ENCODE data around the gene MYO1E.
"Not testable (repeated sequence)": the region's sequence is repeated elsewhere in the genome, so short reads cannot be mapped to it uniquely, and the experiment has no call there.

Gene MYO1E

DNA sequence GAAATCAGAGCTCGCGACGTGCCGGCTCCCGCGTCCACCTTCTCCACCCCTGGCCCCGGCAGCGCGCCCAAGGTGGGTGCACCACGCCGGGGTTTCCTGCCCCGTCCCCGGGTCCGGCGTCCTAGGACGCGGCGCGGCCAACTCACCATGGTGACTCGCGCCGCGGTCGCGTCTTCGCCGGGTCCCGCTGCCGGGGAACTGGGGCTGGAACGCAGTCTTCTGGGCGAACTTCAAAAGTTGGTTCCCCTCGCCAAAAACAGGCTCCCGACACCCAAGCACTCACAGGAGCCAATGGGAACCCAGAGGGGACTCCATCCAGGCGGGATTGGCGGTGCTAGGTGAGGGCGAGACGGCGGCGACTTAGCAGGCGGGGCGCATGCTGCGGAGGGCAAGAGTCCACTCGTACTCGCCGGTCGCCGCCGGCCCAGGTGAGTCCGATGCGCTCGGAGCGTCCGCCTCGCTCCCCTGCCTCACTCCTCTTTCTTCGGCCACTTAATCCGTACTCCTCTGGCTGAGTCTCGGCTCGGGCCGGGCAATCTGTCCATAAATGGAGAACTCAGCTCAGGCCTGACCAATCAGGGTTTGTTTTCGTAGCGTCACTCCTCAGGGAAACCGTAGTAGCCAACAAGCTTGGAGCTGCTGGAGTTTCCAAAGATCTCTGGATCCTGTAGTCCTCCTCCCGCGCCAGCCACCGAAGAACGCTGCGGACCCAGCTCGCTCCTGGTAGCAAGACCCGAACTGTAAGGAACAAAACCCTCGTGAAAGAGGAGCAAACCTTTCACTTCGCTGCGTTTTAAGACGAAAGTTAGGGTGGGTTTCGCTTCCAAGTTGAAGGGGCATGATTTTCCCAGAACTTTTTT, at the start of gene MYO1E:
Gene MYO1E, minus strand, starts transcription at position 520 of the 860 bp plus-strand sequence. Its CDS starts 371 bp downstream, at position 149.
- DNase-seq (ENCODE audit: low read depth): peak; percentile 98

DNA sequence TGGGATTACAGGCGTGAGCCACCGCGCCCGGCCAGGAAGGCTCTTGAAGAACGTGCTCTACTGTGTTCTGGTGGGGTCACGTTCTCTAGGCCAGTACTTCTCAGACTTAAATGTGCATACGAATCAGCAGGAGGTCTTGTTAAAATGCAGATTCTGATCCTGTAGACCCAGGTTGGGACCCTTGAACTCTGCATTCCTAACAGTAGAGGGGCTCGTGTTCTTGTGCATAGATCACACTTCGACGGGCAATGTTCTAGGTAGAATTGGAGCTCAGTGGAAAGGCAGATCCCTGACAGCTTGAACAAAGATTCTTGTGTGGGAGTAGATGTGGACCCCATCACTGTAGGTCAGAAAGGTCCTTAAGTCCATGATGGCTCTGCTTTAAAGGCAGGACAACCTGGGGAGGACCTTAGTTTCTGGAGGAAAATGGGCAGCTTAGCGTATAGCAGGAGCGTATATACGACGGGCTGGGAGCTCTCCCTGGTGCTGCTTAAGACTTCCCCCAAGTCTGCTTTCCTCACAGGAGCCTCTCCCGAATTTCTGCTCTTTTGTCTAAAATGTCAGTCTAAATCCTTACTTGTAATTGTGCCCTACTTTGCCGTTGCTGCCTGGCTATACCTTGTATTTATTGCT, 48.4 kb upstream of the MYO1E start:
- DNase-seq (ENCODE audit: low read depth): peak; percentile 63

DNA sequence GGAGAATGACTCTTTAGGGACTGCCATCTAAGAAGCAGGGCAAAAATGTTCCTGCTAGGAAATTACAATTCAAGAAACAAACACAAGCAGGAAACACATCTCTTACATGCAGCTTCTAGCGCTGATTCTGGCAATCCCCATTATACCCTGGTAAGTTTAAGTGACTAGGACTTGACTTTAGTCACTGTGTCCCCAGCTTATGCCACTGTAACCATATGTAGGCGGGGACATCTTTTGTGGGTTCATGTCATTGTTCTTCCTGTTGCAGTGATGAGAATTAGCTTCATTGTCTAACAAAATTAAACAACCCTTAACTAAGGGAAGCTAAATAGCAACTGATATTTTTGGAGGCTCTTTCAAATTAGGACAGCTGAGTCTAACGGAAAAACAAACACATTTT, 47.4 kb upstream of the MYO1E start:
- no peak for DNase-seq (ENCODE audit: low read depth)

DNA sequence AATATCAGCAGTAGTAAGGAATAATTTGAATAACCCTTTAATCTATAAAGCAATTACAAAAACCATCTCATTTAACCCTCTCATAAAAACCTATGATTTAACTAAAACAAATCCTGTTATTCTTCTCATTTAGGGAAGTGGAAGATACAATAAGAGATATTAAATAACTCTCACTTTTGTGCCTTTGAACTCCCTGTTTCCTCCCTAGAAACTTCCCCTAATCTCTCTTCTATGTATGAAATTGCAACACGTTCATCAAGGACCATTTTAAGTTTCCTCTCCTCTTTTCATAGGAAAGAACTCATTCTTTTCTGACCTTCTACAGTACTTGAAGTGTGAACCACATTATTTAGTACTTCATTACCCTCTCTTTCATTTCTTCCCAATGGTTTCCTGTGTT, 46.5 kb upstream of the MYO1E start:
- no peak for DNase-seq (ENCODE audit: low read depth)

DNA sequence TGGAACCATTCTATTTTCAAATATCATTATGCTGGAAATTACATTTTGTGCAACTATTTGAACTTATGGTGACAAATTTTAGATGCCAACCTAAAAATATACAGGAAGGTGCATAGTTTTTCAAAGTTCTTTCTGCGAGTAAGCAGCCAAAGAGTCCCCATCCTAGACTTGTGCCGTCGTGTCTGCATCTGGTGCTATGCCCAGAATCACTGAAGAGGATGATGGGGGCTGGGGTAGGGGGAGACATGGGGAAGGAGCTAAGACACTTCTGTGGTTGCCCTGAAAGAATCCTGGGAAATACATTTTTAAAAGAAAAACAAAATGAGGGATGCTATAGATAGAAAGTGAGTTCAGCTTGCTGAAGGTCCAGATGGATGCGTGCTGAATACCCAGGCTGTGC, 44.1 kb upstream of the MYO1E start:
- DNase-seq (ENCODE audit: low read depth): no peak

DNA sequence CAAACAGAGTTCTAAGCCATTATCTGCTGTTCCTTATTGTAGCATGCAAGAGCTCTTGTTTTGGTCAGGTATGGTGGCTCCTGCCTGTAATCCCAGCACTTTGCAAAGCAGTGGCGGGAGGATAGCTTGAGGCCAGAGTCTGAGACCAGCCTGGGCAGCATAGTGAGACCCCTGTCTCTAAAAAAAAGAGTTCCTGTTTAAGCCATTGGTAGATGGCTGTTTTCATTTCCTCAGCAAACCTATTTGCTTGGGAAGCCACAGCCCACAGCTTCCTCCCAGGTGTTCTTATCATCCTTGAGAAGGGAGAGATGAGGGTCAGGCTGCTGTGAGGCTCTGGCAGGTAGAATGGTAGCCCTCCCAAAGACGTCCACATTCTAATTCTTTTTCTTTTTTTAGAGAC, 40.9 kb upstream of the MYO1E start:
- no peak for DNase-seq (ENCODE audit: low read depth)

DNA sequence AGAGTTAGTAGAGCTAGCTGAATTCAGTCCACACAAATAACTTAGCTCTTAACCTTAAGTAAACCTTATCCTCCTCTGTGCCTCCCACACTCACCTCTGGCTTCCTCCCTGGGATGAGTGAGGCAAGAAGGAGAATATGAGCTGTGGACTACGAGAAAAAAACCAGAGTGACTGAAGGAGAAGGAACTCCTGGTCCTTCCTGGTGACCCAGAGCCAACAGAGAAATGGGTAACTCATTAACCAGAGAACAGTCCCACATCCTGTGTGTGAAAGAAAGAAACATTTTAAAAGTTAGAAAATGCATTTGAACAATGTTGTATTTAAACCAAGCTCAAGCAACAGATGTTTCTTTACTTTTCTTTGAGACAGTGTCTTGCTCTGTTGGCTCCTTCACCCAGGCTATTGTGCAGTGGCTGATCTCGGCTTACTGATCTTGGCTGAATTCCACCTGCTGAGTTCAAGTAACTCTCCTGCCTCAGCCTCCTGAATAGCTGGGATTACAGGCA, 37.8 kb upstream of the MYO1E start:
- DNase-seq (ENCODE audit: low read depth): peak; percentile 42

DNA sequence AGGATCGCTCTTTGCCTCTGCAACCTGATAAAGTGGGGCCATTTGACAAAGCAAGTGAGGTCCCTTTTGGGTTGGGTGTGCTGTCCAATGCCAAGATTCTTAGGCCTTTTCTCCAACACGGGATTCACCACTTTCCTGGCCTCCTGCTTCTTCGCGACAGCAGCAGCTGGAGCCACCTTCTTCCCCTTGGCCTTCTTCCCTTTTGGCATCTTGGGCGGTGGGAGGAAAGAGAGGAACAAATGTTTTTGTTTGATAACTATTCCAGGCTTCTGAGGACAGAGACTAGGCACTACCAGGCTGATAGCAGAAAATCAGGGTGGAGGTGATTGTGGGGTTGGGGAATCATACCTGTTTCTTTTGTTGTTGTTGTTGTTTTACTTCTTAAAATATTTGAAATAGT, 35.3 kb upstream of the MYO1E start:
- DNase-seq (ENCODE audit: low read depth): no peak

DNA sequence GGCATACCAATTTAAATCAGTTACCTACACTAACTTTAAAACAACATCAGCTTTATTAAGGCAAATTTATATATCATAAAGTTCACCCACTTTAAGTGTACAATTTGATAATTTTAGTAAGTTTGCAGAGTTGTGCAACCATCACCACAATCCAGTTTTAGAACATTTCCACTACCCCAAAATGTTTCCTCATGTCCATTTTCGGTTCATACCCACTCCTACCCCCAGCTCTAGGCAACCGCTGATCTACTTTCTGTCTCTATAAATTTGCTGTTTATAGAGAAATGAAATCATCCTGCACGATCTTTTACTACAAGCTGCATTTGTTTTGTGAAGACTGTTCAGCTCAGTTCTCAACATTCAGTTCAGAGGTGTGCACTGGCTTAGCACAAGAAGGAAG, 33.8 kb upstream of the MYO1E start:
- no peak for DNase-seq (ENCODE audit: low read depth)

DNA sequence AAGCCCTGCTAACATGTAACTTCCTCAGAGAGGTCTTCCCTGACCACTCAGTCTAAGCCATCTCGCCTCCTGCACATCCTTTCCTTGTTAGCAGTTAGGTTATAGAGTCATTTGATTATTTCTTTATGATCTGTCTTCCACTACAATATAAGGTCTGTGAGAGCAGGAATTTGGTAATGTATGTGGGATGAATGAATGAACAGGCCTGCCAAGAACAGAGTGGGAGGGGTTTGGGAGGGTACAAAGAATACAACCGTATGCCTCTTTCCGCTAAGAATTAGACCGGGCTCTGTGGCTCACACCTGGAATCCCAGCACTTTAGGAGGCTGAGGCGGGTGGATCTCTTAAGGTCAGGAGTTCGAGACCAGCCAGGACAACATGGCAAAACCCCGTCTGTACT, 32.4 kb upstream of the MYO1E start:
- no peak for DNase-seq (ENCODE audit: low read depth)

DNA sequence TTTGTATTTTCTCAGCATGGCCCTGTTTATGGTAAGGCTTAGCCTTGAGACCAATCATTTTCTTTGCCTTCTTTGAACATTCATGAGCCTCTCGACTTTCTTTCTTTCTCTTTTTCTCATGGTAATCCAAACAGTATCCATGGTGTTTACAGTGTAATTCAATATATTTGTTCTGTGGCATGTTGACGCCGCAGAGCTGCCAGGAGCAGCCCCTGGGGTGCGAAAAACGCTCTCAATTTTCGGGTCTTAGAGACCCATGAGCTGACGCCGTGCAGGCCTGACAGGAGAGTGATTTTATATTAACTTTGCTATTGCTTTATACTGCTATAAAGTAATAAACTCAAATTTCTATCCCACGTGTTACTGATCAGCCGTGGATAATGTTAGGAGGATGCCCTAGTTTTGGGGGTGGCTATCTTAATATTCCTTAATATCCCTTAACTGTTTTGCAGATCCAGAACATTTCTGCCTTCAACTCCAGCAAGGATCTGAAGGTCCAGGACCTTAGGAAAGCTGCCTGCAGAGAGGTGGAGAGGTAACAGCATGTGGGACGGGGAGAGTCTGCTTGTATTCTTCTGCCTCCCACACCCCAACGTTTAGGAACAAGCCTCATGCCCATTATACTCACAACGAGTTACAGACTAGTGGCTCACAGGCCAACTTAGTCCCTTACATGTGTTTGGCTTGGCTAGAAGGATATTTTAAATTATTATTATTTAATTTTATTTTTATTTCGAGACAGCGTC, 29.3 kb upstream of the MYO1E start:
- DNase-seq (ENCODE audit: low read depth): no peak

DNA sequence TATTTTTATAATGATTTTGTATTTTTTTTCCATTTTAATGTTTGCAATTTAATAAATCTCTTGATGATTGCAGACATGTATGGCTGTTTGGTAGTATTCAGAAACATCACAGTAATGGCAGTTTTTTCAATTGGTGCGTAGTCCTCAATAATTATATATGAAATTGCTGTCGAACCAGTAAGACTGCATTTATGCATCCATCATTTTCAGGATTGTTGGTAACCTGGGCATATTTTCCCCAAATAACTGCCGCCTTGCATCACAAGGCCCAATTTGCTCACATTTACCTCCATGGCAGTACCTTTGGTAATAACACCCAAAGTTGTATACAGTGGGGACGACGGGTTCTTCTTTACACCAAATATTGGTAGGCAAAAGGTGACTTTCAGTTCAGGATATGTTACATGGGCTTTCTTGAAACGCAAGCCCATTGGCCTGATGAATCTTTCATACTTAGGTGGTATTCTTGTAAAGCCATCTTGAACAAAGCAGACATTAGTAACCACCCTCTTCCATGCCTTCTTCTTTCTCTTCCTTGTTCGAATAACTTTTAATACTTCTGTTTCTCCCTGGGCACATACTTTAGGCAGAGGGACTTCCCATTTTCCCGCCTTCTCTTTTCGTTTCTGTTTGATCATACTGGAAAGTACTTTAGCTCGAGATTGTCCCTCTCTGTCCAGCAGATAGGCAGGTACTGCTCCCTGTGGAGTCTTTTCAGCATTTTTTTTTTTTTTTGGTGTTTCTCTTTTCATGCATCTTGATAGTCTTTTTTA, 28.6 kb upstream of the MYO1E start:
- not testable (repeated sequence) for DNase-seq (ENCODE audit: low read depth)

DNA sequence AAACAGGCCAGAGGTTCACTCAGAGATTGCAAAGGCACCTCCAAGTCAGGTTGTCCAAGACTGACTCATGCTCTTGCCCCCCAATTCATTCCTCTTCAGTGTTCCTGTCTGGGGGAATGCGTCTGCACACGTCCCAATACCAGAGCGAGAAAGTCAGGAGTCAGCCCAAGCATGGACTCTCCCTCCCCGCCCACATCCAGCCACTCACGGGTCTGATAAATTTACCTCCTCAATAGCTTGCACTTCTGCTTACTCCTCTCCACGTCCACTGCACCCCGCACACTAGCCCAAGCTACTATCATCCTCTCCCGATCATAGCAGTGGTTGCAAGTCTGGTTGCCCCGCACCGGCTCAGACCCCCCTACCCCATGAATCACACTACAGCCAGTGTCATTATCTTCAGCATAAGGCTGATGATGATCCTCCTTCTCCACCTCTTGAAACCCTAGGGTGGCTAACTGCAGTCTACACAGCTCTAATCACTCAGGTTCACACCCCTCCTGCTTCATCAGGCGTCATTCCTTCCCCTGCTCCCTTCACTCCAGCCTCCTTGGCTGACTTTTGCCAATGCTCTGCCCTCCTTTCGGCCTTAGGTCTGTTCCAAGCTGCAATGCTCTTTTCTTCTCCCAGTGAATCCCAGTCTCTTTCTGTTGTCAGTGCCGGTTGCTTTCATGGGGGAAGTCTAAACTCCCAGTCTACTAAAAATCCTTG, 27.6 kb upstream of the MYO1E start:
- DNase-seq (ENCODE audit: low read depth): no peak

DNA sequence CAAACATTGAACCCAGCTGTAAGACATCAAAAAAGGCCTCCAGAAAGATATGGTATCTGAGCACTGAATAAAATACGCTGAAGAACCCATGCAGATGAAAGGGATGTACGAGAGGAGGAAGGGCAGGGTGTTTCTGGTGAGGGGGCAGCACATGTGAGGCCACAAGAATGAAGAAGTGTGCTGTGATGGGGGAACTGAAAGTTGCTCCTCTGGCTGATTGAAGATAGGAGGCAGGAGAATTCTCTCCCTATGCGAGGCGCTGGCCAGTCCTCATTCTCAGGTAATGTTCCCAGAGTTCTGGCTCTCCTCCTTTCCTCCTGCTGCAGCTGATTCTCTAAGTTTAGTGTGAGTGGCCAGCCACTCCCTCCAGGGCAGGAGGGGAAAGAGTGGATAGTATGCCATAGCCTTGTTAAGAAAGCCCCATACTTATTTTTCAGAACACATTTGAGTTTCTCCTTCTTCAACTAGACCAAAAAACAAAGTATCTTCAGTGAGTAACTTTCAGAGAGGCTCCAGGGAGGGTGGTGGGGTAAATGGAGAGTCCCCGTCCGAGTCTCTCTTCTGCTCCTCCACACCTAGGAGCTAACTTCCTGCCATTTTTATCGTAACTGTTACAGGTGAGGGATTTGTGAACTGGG, 26.9 kb upstream of the MYO1E start:
- no peak for DNase-seq (ENCODE audit: low read depth)

DNA sequence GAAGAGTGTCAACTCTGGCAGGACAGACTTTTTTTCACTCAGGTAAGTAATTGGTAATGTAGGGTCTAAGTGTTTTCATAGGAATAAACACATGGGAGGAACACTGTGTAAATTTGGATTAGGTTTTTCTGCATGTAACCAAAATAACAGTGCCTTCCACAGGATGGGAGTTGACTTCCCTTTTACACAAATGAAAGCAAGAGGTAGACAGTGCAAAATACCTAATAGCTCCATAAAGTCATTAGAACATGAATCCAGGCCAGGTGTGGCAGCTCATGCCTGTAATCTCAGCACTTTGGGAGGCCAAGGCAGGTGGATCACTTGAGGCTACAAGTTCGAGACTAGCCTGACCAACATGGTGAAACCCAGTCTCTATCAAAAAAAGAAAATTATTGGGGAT, 25.5 kb upstream of the MYO1E start:
- DNase-seq (ENCODE audit: low read depth): no peak

DNA sequence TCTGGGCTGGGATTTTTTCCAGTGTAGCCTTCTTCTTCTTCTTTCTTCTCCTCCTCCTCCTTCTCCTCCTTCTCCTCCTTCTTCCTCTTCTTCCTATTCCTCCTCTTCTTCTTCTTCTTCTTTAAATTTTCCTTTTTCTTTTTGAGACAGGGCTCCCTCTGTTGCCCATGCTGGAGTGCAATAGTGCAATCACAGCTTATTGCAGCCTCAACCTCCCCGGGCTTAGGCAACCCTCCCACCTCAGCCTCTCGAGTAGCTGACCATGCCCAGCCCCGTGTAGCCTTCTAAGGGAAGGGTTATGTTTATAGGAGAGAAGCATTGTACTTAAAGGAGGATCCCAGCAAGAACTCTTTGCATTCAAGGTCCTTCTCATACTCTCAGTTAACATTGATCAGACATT, 24.0 kb upstream of the MYO1E start:
- DNase-seq (ENCODE audit: low read depth): peak; percentile 4

DNA sequence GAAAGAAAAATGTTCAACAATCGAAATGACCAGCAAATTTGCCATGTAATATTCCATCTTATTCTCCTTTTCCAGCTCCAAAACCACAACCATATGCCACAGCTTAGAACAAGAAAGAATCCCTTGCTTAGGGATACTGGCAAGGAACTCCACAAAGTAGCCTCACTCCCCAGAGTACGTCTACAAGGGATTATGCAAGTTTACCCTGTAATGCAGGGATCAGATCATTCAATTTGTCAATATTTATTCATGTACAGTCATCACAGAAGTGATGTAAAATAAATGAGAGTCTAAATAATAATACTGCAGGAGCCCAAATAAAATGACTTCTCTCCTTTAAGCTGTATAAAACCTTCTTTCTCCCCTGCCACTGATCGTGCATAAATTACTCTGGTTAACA, 23.5 kb upstream of the MYO1E start:
- no peak for DNase-seq (ENCODE audit: low read depth)

DNA sequence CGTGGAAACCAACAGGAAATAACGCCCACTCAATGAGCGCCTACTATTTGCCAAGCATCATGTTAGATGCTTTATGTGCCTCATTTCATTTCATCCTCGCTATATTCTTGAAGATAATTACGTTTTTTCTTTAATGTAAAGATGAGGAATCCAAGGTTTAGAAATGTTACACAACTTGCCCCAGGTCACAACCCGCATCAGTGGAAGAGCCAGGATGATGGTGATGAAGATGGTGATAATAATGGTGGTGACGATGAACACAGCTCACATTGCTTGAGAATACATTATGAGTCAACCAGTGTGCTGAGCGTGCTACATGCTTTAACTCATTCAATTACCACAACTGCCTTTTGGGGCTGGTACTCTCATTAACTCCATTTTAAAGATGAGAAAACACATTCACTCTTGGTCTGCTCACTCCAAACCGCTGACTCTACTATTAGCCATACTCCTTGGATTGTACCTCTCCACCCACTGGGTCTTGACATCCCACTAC, 21.5 kb upstream of the MYO1E start:
- no peak for DNase-seq (ENCODE audit: low read depth)

DNA sequence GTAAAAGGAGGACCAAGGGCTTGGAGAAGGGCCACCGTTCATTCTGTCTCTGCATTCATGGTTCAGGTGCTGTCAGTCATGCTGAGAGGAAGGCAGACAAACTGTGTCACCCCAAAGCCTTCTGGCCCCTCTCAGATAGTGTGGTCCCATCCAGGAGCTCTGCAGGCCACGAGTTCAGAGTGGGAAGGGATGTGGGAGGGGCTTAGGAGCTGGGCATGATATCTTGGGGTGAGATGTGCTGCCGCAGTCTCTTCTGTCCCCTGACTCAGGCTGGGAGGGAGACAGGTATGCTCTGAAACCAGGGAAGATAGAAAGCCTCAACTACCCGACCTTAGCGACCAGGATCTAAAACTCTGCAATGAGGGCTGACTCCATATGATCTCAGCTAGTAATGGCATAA, 19.6 kb upstream of the MYO1E start:
- no peak for DNase-seq (ENCODE audit: low read depth)

DNA sequence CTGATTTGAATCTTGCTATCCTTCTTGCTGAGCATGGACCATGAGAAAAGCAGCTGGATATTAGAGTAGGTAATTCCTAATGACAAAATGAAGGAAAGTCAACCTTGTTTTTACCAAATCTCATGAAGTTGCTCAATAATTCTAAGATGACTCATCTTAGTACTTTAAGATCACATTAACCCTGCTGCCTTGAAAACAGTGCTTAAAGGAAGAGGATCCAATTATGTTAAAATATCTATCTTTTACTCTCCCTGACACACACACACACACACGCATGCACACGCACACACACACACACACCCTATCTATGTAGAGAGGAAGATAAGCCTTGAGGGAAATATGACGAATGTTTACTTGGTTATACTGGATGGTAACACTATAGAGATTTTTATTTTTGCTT, 16.0 kb upstream of the MYO1E start:
- DNase-seq (ENCODE audit: low read depth): peak; percentile 76

All from iris pigment epithelial cell (primary cell).